Colonic mucosa (tissue), 4 donors: Measurements from ENCODE around the gene FANCE. TPM values are rescaled to one million over a fixed set of nuclear protein-coding genes. Genes with fewer than 3 reads are reported as not detected.

Source experiments
- DNase-seq: peaks from one replicate; pipeline ENCODE4 v3.0.0-alpha.2; 2020
- H3K27ac ChIP-seq: fragments of 200-600 bp; one replicate; pipeline ENCODE4 v1.8.0; 2021
- H3K27me3 ChIP-seq: fragments of 200-600 bp; one replicate; pipeline ENCODE4 v1.8.0; 2021
- H3K36me3 ChIP-seq: fragments of 200-600 bp; one replicate; pipeline ENCODE4 v1.8.0; 2021
- H3K4me1 ChIP-seq: fragments of 200-600 bp; one replicate; pipeline ENCODE4 v1.8.0; 2021; ENCODE audit warnings: mild to moderate bottlenecking
- H3K4me3 ChIP-seq: fragments of 200-600 bp; one replicate; pipeline ENCODE4 v1.8.0; 2021
- H3K9ac ChIP-seq, 2 donors: one replicate each; pipeline ENCODE4 v1.7.0; 2013; ENCODE audit warnings: control low read depth in 2 of 2, low read depth in 2 of 2, low read length in 2 of 2
- H3K9me3 ChIP-seq: fragments of 200-600 bp; one replicate; pipeline ENCODE4 v1.8.0; 2021
- CTCF ChIP-seq: fragments of 200-600 bp; IDR thresholded peaks from one replicate; pipeline ENCODE4 v1.8.0; 2022; ENCODE audit warnings: antibody characterized with exemption, mild to moderate bottlenecking
- intact Hi-C: fragments of 100-400 bp; cut with DNase I; formaldehyde crosslinking; loops from one replicate; pipeline ENCODE4 v1.14.1; 2022
- total RNA-seq, 2 donors: library from RNA; stranded (reverse); fragmentation: NEBNext Ultra II Directional in 1 of 2; extraction: Animal tissue kit (Norgen Biotek cat#: 25700) in 1 of 2; gene quantifications; one replicate each; pipeline ENCODE4 v1.2.1, GENCODE V29; 2021
- donor health status: healthy.
- donor health status: DM: no; HTN: no; CAD: no.
- donor health status: DM: no; HTN: no; CAD: no.

FANCE gene
- total RNA-seq, 2 donors from 2014 or later: 3.7 to 10.7 TPM

DNA sequence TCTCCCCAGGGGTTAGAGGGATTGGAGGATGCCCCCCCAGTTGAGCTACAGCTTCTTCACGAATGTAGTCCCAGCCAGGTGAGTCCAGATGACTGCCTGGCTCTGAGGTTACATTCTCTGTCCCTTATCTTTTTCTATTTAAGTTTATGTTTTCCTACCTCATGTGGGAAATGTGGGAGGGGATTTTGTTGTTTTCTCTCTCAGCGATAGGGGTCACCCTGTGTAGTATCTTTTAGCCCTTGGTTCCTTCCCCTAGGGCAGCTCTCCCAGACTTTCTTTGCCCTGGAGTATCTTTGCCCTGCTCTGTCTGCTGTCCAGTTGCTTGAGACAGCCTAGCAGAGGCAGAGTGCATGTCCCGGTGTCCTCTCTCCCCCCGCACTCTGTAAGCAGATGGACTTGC lies 5.8 kb downstream of the FANCE start:
- DNase-seq: no peak
- TF ChIP-seq CTCF: no peak
- Histone ChIP-seq H3K4me3 (no peak overlapping the region), H3K9ac (no peak overlapping the region), H3K9me3 (no peaks in the 10 kb centered on the region), H3K27ac (no peak overlapping the region), H3K4me1 (no peaks in the 10 kb centered on the region), H3K27me3 (no peaks in the 10 kb centered on the region), H3K36me3 (no peaks in the 10 kb centered on the region)
- intact Hi-C loops: no loop called here

DNA sequence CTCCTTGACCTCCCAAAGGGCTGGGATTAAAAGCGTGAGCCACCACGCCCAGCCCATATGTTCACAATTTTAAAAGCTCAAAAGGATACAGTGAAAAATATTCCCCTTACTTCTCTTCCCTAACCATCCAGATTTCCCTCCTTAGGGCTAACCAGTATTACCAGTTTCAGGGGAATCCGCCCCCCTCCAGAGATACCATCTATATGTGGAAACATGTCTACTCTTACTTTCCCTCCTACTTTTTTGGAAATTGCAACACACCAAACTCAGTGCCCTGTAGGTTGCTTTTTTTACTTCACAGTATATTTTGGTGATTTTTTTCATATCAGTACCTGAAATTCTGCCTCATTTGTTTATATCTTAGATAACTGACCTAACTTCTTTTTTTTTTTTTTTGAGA lies 9.1 kb downstream of the FANCE start:
- Histone ChIP-seq H3K4me3 (no peak overlapping the region), H3K9ac (no peak overlapping the region), H3K27ac (no peak overlapping the region), H3K9me3 (no peaks in the 10 kb centered on the region), H3K36me3 (no peaks in the 10 kb centered on the region), H3K27me3 (no peaks in the 10 kb centered on the region), H3K4me1 (no peaks in the 10 kb centered on the region)
- TF ChIP-seq CTCF: no peak
- intact Hi-C loops: no loop called here
- no peak for DNase-seq

GRCh38 chr6:35463292-35463691 lies 11.2 kb downstream of the FANCE start:
- Histone ChIP-seq H3K4me3 (no peak overlapping the region), H3K27me3 (no peaks in the 10 kb centered on the region), H3K9me3 (no peaks in the 10 kb centered on the region), H3K27ac (no peak overlapping the region), H3K36me3 (no peaks in the 10 kb centered on the region), H3K4me1 (no peaks in the 10 kb centered on the region), H3K9ac (no peak overlapping the region)
- no peak for TF ChIP-seq CTCF
- no peak for DNase-seq
- intact Hi-C loops: no loop called here

DNA sequence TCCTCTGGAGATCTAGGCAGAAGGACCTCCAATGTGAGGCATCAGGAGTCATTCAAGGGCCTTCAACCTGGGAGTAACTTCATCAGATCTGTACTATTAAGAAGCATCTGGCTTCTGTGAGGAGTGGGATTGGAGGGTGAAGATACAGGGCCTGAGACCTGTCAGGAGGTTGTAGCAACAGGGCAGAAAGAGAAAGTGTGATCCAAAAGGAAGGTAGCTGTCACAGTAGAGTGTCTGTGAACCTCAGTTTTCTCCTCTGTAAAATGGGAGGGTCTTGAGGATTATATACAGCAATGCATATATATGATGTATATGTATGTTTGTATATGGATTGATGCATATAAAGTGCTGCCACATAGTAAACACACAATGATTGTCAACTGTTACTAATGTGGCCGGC lies 13.5 kb downstream of the FANCE start:
- no peak overlapping the region for H3K27ac ChIP-seq
- H3K4me3 ChIP-seq: no peak overlapping the region
- no peak for TF ChIP-seq CTCF
- DNase-seq: no peak
- no peak overlapping the region for H3K9ac ChIP-seq
- H3K4me1 ChIP-seq: no peaks in the 10 kb centered on the region
- intact Hi-C loops: no loop called here
- H3K27me3 ChIP-seq: no peaks in the 10 kb centered on the region
- H3K36me3 ChIP-seq: no peaks in the 10 kb centered on the region
- H3K9me3 ChIP-seq: no peaks in the 10 kb centered on the region

- no peaks in the 10 kb centered on the region for H3K4me1 ChIP-seq
- intact Hi-C loops: no loop called here
- no peaks in the 10 kb centered on the region for H3K9me3 ChIP-seq
- H3K27me3 ChIP-seq: no peaks in the 10 kb centered on the region
- TF ChIP-seq CTCF: peak; percentile 97
- peak within 1 kb of the TSS; percentile 63 for H3K4me3 ChIP-seq
- H3K27ac ChIP-seq: peak within 1 kb of the TSS; percentile 74
- DNase-seq: peak; percentile 98
- H3K9ac ChIP-seq: peak within 1 kb of the TSS; percentile 75 to 81
- H3K36me3 ChIP-seq: no peaks in the 10 kb centered on the region
Measured at GRCh38 chr6:35468181-35468979, 16.2 kb downstream of the FANCE start, which contains the start of gene RPL10A. RPL10A (plus strand) TSS chr6:35468401; CDS start chr6:35468435, 34 bp downstream.
